D341Med (cell line): Measurements from ENCODE around the gene RRAGC.
A peak's percentile ranks its signal among the peaks of the same experiment; 100 is the strongest.
"Not testable (repeated sequence)": the region's sequence is repeated elsewhere in the genome, so short reads cannot be mapped to it uniquely, and the experiment has no call there.

Source experiments
- DNase-seq: peaks from one replicate; pipeline ENCODE4 v3.0.0; 2012; ENCODE audit warnings: low spot score

The RRAGC gene

DNA sequence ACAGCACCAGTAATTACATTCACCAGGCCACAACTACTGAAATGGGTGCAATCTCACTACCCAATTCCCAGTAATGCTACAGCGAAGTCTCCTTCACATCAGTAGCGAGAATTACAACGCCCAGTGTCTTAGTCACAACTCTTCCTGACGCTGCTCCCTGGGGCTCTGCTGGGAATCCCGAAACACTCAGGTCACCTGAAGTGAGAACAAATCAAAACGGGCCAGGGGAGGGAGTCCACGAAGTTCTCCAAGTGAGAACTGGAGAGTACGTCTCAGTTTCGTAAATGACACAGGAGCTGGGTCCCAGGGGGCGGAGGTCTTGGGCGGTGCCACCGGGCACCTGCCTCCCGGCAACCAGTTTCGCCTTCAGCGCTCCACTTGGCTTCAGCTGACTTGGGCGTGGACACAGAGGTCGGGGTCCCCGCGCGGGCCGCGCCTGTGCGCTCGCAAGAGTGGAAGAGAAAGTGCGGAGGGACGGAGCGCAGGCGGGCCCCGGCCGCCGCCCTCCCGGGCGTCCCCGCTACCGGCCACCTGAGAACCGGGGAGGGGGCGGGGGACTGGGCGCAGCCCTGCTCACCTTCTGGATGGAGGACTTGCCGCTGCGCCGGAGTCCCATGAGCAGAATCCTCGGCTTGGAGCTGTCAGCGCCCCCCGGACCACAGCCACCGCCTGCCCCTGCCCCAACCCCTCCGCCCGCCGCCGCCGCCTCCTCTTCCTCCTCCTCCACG is 575 bp downstream of the RRAGC start:
- peak; percentile 54 for DNase-seq

DNA sequence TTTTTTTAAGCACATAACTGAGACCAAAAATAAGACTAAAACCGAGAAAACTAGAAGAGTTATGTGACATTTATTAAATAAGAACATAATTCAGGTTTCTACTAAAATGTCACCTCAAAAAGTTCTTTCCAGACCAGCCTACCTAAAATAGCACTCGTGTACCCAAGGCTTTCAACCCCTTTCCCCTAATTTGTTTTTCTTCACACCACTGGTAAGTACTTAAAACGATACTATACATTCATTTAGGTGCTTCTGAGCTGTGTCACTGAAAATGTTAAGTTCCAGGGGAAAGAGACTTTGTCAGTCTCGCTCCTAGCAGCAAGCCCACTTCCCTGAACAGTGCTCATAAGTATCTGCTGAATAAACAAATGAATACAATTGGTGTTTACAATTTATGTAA is 6.8 kb downstream of the RRAGC start:
- no peak for DNase-seq

DNA sequence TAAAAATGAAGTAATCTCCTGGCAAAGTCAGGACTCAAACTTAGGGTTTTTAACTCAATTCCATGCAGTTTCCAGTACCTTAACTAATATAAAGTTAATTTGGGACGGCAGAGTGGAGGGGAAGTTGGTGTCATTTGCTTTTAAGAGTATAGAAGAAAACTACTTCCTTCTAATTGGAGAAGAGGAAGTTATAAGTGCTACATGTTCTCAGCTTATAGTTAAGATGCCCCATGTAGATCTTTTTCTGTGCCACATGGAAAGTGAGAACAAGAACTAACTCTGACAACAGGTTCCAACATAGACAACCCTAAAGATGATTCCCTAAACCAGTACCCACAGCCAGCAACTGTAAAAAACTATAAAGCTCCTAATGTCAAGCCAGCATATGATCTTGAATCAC is 11.5 kb downstream of the RRAGC start:
- DNase-seq: no peak

GRCh38 chr1:38846210-38846609 is 13.4 kb downstream of the RRAGC start:
- no peak for DNase-seq

DNA sequence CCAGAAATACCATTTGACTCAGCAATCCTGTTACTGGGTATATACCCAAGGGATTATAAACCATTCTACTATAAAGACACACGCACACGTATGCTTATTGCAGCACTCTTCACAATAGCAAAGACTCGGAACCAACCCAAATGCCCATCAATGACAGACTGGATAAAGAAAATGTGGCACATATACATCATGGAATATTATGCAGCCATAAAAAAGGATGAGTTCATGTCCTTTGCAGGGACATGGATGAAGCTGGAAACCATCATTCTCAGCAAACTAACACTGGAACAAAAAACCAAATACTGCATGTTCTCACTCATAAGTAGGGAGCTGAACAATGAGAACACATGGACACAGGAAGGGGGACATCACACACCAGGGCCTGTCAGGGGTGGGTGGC is 14.5 kb downstream of the RRAGC start:
- not testable (repeated sequence) for DNase-seq

DNA sequence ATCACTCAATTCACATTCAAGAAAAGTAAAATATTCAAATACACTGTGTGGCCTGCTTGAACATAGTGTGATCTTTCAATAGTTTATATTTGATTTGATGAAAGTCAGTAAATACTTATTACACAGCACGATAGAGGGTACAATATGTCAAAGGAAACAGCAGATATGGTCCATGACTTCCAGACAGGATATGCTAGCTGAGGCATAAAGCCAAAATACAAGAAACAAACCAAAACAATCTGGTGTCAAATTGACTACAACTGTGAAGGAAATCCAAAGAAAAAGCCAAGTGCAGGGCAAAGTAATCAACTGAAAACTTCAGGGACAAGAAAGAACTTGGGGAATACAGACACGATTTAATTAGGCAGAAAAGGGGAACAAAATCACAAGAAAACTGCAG is 19.3 kb downstream of the RRAGC start:
- DNase-seq: no peak

DNA sequence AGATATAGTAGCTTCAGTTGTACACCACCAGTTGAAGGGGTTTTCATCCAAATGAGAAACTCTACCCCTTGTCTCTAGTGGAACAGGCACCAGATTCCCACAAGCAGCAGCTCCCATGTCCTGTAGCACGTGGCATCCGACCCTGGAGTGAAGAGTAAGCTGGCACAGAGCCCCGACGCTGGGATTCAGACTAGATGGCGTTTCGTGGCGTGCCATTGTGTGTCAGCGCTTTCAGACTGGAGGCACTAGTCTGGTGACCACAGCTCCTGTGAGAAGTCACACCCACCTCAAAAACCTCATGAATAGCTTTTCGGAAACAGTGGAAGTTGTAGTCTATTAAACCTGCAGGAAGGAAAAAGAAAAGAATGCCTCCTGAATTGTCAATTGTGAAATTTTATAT is 20.2 kb downstream of the RRAGC start:
- DNase-seq: no peak

DNA sequence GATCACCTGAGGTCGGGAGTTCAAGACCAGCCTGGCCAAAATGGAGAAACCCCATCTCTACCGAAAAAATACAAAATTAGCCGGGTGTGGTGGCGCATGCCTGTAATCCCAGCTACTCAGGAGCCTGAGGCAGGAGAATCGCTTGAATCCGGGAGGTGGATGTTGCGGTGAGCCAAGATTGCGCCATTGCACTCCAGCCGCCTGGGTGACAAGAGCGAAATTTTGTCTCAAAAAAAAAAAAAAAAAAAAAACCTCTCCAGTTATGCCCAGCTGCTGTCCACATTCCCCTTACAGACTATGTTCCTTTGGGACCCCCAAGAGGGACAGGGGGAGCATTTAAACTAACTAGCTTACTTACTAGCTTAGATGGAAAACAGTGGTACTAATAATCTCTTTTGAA is 23.3 kb downstream of the RRAGC start:
- DNase-seq: not testable (repeated sequence)

- peak; percentile 66 for DNase-seq
Measured at GRCh38 chr1:38834937-38835827, 24.4 kb downstream of the RRAGC start.

GRCh38 chr1:38834221-38834782 is 25.3 kb downstream of the RRAGC start:
- no peak for DNase-seq

DNA sequence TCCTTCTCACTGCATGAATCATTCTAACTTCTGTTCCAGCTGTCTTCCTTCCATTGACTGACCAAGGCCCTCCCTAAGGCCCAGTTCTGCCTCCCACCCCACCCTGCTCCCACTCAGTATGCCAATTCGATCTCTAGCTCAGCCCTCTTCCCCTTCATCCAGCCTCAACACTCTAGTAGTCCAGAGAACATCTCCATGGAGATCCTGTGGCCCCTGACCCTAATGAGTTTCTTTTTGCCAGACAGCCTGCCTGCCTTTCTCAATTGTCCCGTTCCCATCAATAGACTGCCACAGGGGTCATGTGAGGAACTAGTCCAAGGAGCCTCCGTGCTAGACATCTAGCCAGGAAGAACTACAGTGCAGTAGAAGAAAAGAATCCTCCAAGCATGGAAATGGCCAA is 26.4 kb downstream of the RRAGC start:
- DNase-seq: no peak

DNA sequence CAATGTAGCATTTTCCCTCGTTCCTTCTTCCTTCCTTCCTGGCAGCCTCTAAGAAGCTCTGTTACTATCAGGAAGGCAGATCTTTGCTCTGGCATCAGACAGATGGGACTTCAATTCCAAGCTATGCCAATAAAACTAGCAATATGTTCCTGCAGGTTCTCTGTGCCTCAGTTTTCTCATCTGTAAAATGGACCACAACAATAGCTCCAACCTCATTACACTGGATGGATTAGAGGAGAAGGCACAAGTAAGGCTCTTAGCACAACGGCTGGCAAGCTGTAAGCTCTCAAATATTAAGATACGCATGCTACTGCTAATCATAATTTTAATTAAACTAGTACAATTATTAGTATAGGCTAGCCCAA is 27.2 kb downstream of the RRAGC start:
- no peak for DNase-seq

DNA sequence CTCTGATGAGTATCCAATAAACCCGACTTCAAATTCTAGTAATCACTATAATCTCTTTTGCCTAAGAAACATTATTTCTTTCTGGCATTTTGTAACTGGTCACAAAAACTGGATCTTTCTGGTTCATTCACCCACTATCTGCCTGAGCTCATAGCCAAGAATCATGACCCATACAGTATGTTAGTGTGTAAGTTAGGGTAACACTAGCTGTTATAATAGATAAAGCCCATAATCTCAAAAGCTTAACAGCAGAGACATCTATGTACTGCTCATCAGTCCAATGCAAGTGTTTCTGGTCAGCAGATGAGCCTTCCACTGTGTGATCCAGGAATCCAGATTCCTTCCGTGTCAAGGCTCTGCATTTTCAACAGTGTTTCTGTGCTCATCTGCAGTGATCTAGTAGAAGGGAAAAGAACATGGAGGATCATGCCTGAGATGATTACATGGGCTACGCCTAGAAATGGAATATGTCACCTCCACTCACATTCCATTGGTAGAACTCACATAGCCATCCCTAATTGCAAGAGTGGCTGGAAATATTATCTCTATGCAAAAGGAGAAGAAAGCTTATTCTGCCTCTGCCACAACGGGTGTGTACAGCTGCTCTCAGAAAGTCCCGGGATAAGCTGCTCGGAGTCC is 27.7 kb downstream of the RRAGC start:
- DNase-seq: no peak

GRCh38 chr1:38829368-38829767 is 30.2 kb downstream of the RRAGC start:
- no peak for DNase-seq

DNA sequence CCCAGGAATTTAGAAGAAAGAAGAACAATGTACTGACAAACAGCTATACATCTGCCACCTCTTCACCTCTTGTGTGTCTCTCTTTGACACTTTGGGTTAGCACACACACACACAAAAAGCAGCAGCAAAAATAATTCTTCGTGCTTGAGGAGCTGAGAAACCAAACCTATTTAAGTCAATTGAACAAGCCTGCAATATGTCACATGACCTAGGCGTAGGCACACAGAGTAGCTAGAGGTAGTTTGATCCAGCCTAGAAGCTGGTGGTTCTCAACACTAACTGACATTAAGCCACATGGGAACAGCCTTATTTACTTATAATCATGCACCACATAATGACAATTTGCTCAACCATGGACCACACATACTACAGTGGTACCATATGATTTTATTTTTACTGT is 32.3 kb downstream of the RRAGC start:
- no peak for DNase-seq

DNA sequence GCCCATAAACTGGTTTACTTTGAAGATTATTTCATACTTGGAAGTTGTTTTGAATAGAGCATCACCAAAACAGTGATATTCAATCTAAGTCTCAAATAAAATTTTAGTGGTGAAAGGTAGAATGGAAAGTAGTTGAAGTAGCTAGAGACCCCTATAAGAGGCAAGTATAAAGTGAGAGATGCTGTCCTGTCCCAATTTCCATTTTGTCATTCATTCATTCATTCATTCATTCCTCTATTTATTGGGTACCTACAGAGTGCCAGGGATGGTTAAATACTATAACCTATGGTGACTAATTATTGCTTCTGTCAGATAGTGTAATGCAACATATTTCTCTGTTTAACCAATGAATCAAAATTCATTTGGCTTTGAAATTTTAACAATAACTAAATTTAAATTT is 32.7 kb downstream of the RRAGC start:
- DNase-seq: no peak

GRCh38 chr1:38826262-38826661 is 33.3 kb downstream of the RRAGC start:
- DNase-seq: no peak

DNA sequence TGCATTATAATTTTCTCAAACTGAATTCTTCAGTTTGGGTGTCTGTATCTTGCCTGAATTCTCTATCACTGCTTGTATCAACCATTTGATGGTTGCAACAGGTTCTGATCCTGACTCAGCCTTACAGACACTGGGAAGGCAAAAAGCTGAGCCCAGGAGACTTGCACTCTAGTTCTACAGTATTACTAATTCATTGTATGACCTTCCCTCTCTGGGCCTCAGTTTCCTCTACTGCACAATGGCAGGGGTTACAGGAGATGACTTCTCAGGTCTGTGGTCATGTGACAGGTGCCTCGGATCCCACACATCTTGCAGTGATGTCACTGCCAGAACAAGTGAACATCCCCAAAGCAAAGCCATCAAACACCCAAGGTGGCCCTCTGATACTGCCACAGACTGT is 38.7 kb downstream of the RRAGC start:
- DNase-seq: no peak

DNA sequence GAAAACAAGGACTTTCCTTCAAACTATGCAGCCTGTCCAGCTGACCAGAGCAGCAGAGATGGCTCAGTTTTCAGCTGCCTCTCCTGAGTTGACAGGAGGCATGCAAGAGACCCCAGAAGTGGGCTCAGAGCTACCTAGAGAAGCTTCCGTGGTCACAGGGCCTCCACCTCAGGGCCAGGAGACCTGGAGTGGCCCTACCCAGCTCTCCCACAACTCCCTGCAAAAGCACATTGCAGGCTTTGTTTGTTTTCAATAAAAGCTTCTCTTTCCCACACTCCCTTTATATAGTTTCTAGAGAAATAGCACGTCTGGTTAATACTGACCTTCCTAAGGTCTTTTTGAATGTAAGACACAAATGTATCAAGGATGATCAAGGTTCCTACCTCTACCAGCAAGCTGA is 40.1 kb downstream of the RRAGC start:
- DNase-seq: no peak

GRCh38 chr1:38819040-38819439 is 40.5 kb downstream of the RRAGC start:
- DNase-seq: no peak

DNA sequence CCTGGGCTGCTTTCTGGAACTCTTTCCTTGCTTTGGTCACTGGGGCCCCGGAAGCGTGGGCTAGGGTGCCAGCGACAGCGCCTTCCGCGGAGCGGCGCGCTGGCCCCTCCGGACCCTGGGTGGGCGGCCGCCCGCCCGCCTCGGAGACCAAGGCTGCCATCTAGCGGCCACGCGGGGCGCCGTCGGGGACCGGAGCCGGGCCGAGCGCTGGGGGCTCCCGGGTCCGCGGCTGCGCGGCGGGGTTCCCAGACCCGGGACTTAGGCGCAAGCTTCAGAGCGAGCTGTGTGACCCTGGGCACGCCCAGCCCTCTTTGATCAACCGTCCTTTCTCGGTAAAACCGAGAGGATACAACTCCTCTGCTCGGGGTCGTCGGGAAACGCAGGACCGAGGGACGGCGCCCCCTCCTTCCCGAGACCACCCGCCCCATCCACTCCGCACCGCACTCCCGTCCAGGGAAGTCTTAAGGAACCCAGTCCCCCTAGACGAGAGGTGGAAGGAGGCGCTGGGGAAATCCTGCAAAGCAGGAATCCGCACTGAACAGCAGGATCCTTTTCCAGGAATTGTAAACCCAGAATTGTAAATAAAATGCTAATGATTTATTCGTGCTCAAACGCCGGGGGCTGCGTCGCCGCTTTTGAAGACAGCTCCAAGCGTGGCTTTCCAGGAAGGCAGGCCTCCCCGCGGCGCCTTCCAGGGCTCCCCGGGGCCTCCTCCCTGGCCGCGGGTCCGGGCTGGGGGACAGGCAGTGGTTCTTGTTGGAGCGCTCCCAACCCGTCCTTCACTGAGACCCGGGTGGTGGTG is 41.2 kb downstream of the RRAGC start:
- DNase-seq: peak; percentile 92
